Smooth muscle cell (in vitro differentiated cells): ENCODE results near the gene DOCK7. TPM values are rescaled to one million over a fixed set of nuclear protein-coding genes. Genes with fewer than 3 reads are reported as not detected.

ENCODE experiments used
- DNase-seq: peaks from one replicate; lab custom pipeline; 2025; ENCODE audit not compliant: unreplicated experiment; lab: John Stamatoyannopoulos, UW
- H2AFZ ChIP-seq: fragments of 200-600 bp; sonication (generic); 2 replicates; pipeline ENCODE4 v1.6.0; 2016; ENCODE audit warnings: antibody characterized with exemption, low read depth, mild to moderate bottlenecking
- H3F3A ChIP-seq: fragments of 200-600 bp; sonication (generic); 2 replicates; pipeline ENCODE4 v1.6.0; 2017; ENCODE audit warnings: antibody characterized with exemption, low read depth
- H3K27ac ChIP-seq: fragments of 200-600 bp; sonication (generic); 2 replicates; pipeline ENCODE4 v1.5.1; 2016; ENCODE audit warnings: low read depth, mild to moderate bottlenecking
- H3K27me3 ChIP-seq: fragments of 200-600 bp; sonication (generic); 2 replicates; pipeline ENCODE4 v1.6.1; 2016; ENCODE audit warnings: low read depth, mild to moderate bottlenecking
- H3K36me3 ChIP-seq: fragments of 200-600 bp; sonication (generic); 2 replicates; pipeline ENCODE4 v1.5.1; 2016; ENCODE audit warnings: low read depth
- H3K4me1 ChIP-seq: fragments of 200-600 bp; sonication (generic); 2 replicates; pipeline ENCODE4 v1.5.1; 2016; ENCODE audit warnings: low read depth
- H3K4me2 ChIP-seq: fragments of 200-600 bp; sonication (generic); 2 replicates; pipeline ENCODE4 v1.6.0; 2016; ENCODE audit warnings: mild to moderate bottlenecking
- H3K4me3 ChIP-seq: fragments of 200-600 bp; sonication (generic); 2 replicates; pipeline ENCODE4 v1.5.1; 2016; ENCODE audit warnings: mild to moderate bottlenecking
- H3K79me2 ChIP-seq: fragments of 200-600 bp; sonication (generic); 2 replicates; pipeline ENCODE4 v1.6.0; 2016; ENCODE audit warnings: low read depth, mild to moderate bottlenecking
- H3K9ac ChIP-seq: fragments of 200-600 bp; sonication (generic); 2 replicates; pipeline ENCODE4 v1.6.0; 2016; ENCODE audit warnings: low read depth
- H3K9me3 ChIP-seq: fragments of 200-600 bp; sonication (generic); replicated peaks from 2 replicates; pipeline ENCODE4 v1.5.1; 2016; ENCODE audit warnings: low read depth
- H4K20me1 ChIP-seq: fragments of 200-600 bp; sonication (generic); 2 replicates; pipeline ENCODE4 v1.6.0; 2016; ENCODE audit warnings: low read depth
- CTCF ChIP-seq: fragments of 200-600 bp; sonication (generic); IDR thresholded peaks from 2 replicates; pipeline ENCODE4 v1.5.1; 2017; ENCODE audit warnings: borderline replicate concordance, mild to moderate bottlenecking, antibody characterized with exemption; ENCODE audit not compliant: insufficient read depth, poor library complexity, severe bottlenecking
- WGBS: methylation state at CpG from one replicate; pipeline ENCODE4 v1.1.7; 2016; ENCODE audit warnings: low lambda C conversion rate; 5-methylcytosine and 5-hydroxymethylcytosine counted together
- polyA plus RNA-seq: library from polyadenylated mRNA; unstranded; fragments of >200 nt; fragmentation: Nextera tagmentation; extraction: Ambion mirVana; gene quantifications from 2 replicates; pipeline ENCODE4 v1.2.1, GENCODE V29; 2016
- total RNA-seq: library from RNA; depleted of rRNA; stranded (reverse); fragments of >200 nt; gene quantifications from 2 replicates; pipeline ENCODE4 v1.2.3, GENCODE V29; 2014

DOCK7 gene
- total and polyA plus RNA-seq, 2 experiments from 2014 or later = 19.6 to 81.3 TPM

GRCh38 chr1:62593825-62594394, 94.3 kb downstream of the DOCK7 start:
- H3K27me3 ChIP-seq = no peaks in the 10 kb centered on the region
- H3K4me2 ChIP-seq = no peak overlapping the region
- no peaks in the 10 kb centered on the region for H3K36me3 ChIP-seq
- no peak overlapping the region for H3K4me3 ChIP-seq
- no peaks in the 10 kb centered on the region for H3K79me2 ChIP-seq
- no peak for TF ChIP-seq CTCF
- no peak for DNase-seq
- H3F3A ChIP-seq = no peaks in the 10 kb centered on the region
- H3K9ac ChIP-seq = no peak overlapping the region
- H2AFZ ChIP-seq = no peak overlapping the region
- no peaks in the 10 kb centered on the region for H3K4me1 ChIP-seq
- no peaks in the 10 kb centered on the region for H4K20me1 ChIP-seq
- no peak overlapping the region for H3K27ac ChIP-seq
- no peaks in the 10 kb centered on the region for H3K9me3 ChIP-seq
- WGBS = 30% methylated on average over 2 of the region's 2 CpGs

DNA sequence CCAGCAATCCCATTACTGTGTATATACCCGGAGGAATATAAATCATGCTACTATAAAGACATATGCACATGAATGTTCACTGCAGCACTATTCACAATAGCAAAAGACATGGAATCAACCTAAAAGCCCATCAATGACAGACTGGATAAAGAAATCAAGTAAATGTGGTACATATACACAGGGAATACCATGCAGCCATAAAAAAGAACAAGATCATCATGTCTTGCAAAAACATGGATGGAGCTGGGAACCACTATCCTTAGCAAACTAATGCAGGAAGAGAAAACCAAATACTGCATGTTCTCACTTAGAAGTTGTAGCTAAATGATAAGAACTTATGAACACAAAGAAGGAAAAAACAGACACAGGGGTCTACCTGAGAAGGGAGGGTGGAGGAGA, 97.2 kb downstream of the DOCK7 start:
- H3K36me3 ChIP-seq = no peaks in the 10 kb centered on the region
- no peak overlapping the region for H3K4me3 ChIP-seq
- TF ChIP-seq CTCF = no peak
- no peaks in the 10 kb centered on the region for H3K9me3 ChIP-seq
- no peaks in the 10 kb centered on the region for H3K79me2 ChIP-seq
- H4K20me1 ChIP-seq = no peaks in the 10 kb centered on the region
- no peak overlapping the region for H3K4me2 ChIP-seq
- DNase-seq = no peak
- WGBS = 100% methylated on average over 1 of the region's 1 CpG
- no peak overlapping the region for H3K27ac ChIP-seq
- no peak overlapping the region for H3K9ac ChIP-seq
- no peaks in the 10 kb centered on the region for H3F3A ChIP-seq
- H3K4me1 ChIP-seq = no peaks in the 10 kb centered on the region
- H3K27me3 ChIP-seq = no peaks in the 10 kb centered on the region
- no peak overlapping the region for H2AFZ ChIP-seq

DNA sequence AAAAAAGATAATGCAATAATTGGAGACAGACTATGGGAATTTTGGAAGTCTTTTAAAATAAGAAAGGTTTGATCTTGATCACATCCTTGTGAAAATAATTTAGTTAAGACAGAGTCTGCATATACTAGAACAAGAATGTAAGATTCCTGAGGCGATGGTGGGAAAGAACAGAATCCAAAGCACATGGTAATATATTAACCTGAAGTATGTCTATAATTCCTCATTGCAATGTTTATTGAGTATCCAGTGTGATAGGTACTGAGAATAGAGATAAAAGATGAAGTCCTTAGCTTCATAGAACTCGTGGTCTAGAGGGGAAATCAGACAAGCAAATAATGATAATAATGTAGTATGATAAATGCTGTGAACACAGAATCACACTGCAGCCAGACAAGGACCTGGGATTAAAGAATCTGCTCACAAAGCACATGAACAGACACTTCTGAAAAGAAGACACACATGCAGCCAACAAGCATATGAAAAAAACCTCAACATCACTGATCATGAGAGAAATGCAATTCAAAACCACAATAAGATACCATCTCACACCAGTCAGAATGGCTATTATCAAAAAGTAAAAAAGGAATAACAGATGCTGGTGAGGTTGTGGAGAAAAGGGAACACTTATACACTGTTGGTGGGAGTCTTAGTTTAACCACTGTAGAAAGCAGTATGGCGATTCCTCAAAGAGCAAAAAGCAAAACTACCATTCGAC, 97.8 kb downstream of the DOCK7 start:
- TF ChIP-seq CTCF = no peak
- Histone ChIP-seq H3K9me3 (no peaks in the 10 kb centered on the region), H3F3A (no peaks in the 10 kb centered on the region), H3K27ac (no peak overlapping the region), H3K27me3 (no peaks in the 10 kb centered on the region), H3K4me3 (no peak overlapping the region), H3K79me2 (no peaks in the 10 kb centered on the region), H3K4me2 (no peak overlapping the region), H3K4me1 (no peaks in the 10 kb centered on the region), H3K9ac (no peak overlapping the region), H4K20me1 (no peaks in the 10 kb centered on the region), H3K36me3 (no peaks in the 10 kb centered on the region), H2AFZ (no peak overlapping the region)
- no peak for DNase-seq
- WGBS = 81% methylated on average over 4 of the region's 4 CpGs

DNA sequence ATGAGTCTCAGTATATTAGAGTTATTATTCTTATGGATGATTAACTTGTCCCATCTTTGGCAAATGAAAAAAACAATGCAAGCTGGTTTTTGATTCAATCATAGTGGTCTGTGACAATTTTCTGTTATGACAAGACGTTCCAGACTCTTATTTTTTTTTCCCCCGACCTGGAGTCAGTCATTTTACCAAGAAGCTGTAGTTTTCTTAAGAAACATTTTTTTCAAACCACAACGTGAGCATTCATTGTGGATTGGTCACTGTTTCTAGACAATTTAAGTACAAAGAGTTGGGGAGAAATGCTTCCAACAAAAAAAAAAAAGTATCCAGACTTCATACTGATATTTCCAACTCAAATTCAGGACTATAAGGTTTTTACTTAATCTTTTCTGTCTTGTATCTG, 98.9 kb downstream of the DOCK7 start:
- Histone ChIP-seq H3K27ac (peak overlapping the region; percentile 1), H3K36me3 (peaks cover 3% of the 10 kb centered on the region), H3K9ac (no peak overlapping the region), H3K4me1 (no peaks in the 10 kb centered on the region), H2AFZ (no peak overlapping the region), H3F3A (no peaks in the 10 kb centered on the region), H4K20me1 (no peaks in the 10 kb centered on the region), H3K27me3 (no peaks in the 10 kb centered on the region), H3K9me3 (no peaks in the 10 kb centered on the region), H3K79me2 (no peaks in the 10 kb centered on the region), H3K4me3 (no peak overlapping the region), H3K4me2 (no peak overlapping the region)
- no peak for DNase-seq
- TF ChIP-seq CTCF = no peak
- 56% methylated on average over 3 of the region's 3 CpGs for WGBS
